ENCODE results near the gene SLC22A5.

Gene SLC22A5

DNA sequence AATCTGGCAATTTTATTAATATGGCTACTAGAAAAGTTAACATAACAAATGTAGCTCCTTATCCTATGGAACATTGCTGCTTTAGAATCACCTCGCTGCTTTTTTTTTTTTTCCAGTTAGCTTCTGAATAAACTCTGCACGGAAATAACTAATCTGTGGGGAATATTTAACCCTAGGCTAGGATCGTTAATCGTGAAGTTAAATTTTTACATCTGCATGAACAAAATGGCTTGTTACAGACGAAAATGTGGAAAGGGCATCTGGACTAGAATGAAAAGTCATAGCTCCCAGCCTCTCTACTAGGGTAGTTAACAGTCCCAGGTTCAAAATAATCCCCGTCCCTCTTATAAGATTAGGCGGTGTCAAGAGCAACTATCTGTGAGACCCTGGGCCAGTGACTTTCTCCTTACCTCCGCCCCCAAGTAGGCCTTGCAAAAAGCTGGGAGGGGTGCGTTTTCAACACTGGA lies 470 bp upstream of the SLC22A5 start:
- H3K9me3 ChIP-seq (ENCODE audit: low read length) = no peaks in the 10 kb centered on the region
- peak overlapping the region; percentile 72 for H3K9ac ChIP-seq (ENCODE audit: low read length)
- H3K36me3 ChIP-seq (ENCODE audit: insufficient read depth, low read length) = no peaks in the 10 kb centered on the region
- peak overlapping the region; percentile 93 for H3K4me2 ChIP-seq (ENCODE audit: low read length)
- H4K20me1 ChIP-seq (ENCODE audit: insufficient read depth, low read length) = no peaks in the 10 kb centered on the region
- H3K9me2 ChIP-seq (ENCODE audit: low read depth, low read length) = no peaks in the 10 kb centered on the region
- peak overlapping the region; percentile 76 for H3K4me3 ChIP-seq (ENCODE audit: low read depth, low read length, poor library complexity, severe bottlenecking)
- H3K27ac ChIP-seq (ENCODE audit: low read depth, low read length, poor library complexity, severe bottlenecking) = no peak overlapping the region
- H3K27me3 ChIP-seq (ENCODE audit: insufficient read depth, low read length) = no peaks in the 10 kb centered on the region
- TF ChIP-seq, protein P1, sequence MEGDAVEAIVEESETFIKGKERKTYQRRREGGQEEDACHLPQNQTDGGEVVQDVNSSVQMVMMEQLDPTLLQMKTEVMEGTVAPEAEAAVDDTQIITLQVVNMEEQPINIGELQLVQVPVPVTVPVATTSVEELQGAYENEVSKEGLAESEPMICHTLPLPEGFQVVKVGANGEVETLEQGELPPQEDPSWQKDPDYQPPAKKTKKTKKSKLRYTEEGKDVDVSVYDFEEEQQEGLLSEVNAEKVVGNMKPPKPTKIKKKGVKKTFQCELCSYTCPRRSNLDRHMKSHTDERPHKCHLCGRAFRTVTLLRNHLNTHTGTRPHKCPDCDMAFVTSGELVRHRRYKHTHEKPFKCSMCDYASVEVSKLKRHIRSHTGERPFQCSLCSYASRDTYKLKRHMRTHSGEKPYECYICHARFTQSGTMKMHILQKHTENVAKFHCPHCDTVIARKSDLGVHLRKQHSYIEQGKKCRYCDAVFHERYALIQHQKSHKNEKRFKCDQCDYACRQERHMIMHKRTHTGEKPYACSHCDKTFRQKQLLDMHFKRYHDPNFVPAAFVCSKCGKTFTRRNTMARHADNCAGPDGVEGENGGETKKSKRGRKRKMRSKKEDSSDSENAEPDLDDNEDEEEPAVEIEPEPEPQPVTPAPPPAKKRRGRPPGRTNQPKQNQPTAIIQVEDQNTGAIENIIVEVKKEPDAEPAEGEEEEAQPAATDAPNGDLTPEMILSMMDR (IDR thresholded peaks at IDR 0.05; ENCODE audit: low read length) = no peak
- TF ChIP-seq EZH2 (IDR thresholded peaks at IDR 0.05; ENCODE audit: borderline replicate concordance, low read length) = no peak
- H3K79me2 ChIP-seq (ENCODE audit: insufficient read depth, low read length) = no peaks in the 10 kb centered on the region
- peaks cover 16% of the 10 kb centered on the region for H3K4me1 ChIP-seq (ENCODE audit: insufficient read depth, low read length, severe bottlenecking)
- H3F3A ChIP-seq (ENCODE audit: insufficient read depth, low read length) = no peaks in the 10 kb centered on the region
- H2AFZ ChIP-seq (ENCODE audit: low read length) = peak overlapping the region; percentile 94

DNA sequence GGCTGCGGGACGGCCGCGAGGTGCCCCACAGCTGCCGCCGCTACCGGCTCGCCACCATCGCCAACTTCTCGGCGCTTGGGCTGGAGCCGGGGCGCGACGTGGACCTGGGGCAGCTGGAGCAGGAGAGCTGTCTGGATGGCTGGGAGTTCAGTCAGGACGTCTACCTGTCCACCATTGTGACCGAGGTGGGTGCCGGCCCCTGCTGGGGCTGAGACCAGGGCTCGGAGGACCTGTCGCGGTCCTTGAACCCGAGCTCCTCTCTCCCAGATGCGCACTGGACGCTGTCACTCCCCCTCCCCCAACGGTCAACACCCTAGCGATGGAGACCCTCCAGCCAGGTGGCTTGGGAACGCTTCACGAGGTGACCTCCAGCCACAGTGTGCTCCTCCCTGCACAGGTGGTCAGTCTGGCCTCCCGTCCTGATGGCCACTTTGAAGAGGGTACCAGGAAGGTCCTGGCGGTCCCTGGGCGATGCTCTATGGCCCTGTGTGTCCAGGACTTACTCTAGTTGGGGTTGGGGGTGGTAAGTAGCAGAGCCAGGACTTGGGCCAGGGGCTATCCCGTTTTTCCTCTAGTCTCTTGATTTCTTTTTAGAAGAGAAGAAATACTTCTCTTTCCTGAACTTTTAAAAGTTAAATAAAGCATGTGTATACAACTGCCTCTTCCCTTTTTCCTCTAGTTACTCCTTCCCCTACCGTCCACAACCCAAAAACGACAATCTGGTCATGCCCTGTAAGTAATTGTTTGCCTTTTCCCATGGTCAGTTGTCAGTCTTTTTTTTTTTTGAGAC lies 866 bp downstream of the SLC22A5 start:
- Histone ChIP-seq H2AFZ (ENCODE audit: low read length) (no peak overlapping the region), H3K27ac (ENCODE audit: low read depth, low read length, poor library complexity, severe bottlenecking) (no peak overlapping the region), H3K27me3 (ENCODE audit: insufficient read depth, low read length) (no peaks in the 10 kb centered on the region), H3K36me3 (ENCODE audit: insufficient read depth, low read length) (no peaks in the 10 kb centered on the region), H3K4me1 (ENCODE audit: insufficient read depth, low read length, severe bottlenecking) (peaks cover 16% of the 10 kb centered on the region), H3K4me2 (ENCODE audit: low read length) (peak overlapping the region; percentile 93), H3K9me2 (ENCODE audit: low read depth, low read length) (no peaks in the 10 kb centered on the region), H3K79me2 (ENCODE audit: insufficient read depth, low read length) (no peaks in the 10 kb centered on the region), H3F3A (ENCODE audit: insufficient read depth, low read length) (no peaks in the 10 kb centered on the region), H3K9ac (ENCODE audit: low read length) (peak overlapping the region; percentile 72), H3K4me3 (ENCODE audit: low read depth, low read length, poor library complexity, severe bottlenecking) (peak overlapping the region; percentile 76), H4K20me1 (ENCODE audit: insufficient read depth, low read length) (no peaks in the 10 kb centered on the region), H3K9me3 (ENCODE audit: low read length) (no peaks in the 10 kb centered on the region)
- TF ChIP-seq, protein P1 (IDR thresholded peaks at IDR 0.05; ENCODE audit: low read length) = no peak
- no peak for TF ChIP-seq EZH2 (IDR thresholded peaks at IDR 0.05; ENCODE audit: borderline replicate concordance, low read length)

DNA sequence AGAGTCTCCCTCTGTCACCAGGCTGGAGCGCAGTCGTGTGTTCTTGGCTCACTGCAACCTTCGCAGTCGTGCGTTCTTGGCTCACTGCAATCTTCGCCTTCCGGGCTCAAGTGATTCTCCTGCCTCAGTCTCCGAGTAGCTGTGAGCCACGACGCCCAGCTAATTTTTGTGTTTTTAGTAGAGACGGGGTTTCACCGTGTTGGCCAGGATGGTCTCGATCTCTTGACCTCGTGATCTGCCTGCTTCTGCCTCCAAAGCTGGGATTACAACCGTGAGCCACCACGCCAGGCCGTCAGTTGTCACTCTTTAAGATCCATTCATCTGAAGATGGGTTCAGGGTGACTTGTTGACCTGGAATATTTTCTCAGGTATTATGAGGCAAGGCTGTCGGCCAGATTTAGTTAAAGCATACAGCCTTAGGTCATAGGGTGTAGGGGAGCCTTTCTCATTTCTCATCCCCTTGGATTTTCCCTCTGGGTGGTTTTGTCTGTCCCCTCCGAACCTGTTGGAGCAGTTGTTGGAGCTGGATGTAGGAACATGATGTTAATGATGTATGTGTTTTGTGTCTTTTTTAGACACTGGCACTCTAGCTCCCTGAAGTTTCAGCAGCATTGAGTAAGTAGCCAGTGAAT lies 1.6 kb downstream of the SLC22A5 start:
- Histone ChIP-seq H3K36me3 (ENCODE audit: insufficient read depth, low read length) (no peaks in the 10 kb centered on the region), H3K27ac (ENCODE audit: low read depth, low read length, poor library complexity, severe bottlenecking) (no peak overlapping the region), H3K9me2 (ENCODE audit: low read depth, low read length) (no peaks in the 10 kb centered on the region), H3K4me3 (ENCODE audit: low read depth, low read length, poor library complexity, severe bottlenecking) (no peak overlapping the region), H3K9ac (ENCODE audit: low read length) (no peak overlapping the region), H3K79me2 (ENCODE audit: insufficient read depth, low read length) (no peaks in the 10 kb centered on the region), H3K4me2 (ENCODE audit: low read length) (no peak overlapping the region), H3F3A (ENCODE audit: insufficient read depth, low read length) (no peaks in the 10 kb centered on the region), H3K27me3 (ENCODE audit: insufficient read depth, low read length) (no peaks in the 10 kb centered on the region), H2AFZ (ENCODE audit: low read length) (no peak overlapping the region), H4K20me1 (ENCODE audit: insufficient read depth, low read length) (no peaks in the 10 kb centered on the region), H3K4me1 (ENCODE audit: insufficient read depth, low read length, severe bottlenecking) (peaks cover 16% of the 10 kb centered on the region), H3K9me3 (ENCODE audit: low read length) (no peaks in the 10 kb centered on the region)
- no peak for TF ChIP-seq EZH2 (IDR thresholded peaks at IDR 0.05; ENCODE audit: borderline replicate concordance, low read length)
- TF ChIP-seq, protein P1 (IDR thresholded peaks at IDR 0.05; ENCODE audit: low read length) = no peak

All from OCI-LY1 (cell line).